ENCODE measurements around the gene PPARG. TPM values are rescaled to one million over a fixed set of nuclear protein-coding genes. Genes with fewer than 3 reads are reported as not detected.

Gene PPARG
- polyA plus RNA-seq, 1 donor (not counting 4 experiments of a cell fraction or from before 2014, with no cell fraction given): 3.1 TPM

DNA sequence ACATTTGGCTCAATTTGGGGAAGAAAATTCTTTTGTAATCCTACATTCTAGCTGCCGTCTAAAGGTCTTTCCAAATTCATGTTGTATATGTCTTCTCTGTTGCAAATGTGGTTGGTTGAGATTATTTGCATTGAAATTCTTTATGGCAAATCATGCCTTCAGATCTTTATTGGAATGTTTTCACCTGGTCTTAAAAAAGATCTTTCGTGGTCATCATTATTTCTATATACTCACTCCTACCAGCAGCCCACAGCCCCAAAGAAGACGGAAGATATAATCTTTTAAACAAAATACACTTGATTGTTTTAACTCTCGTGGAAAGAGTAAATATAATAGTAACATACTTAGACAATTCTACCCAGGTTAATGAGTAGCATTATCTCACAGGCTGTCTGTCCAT lies 41.5 kb upstream of the PPARG start:
- H3K36me3 ChIP-seq (ENCODE audit: control insufficient read depth in 2 of 2, extremely low read depth in 1 of 2, insufficient read depth in 2 of 2, low read length in 2 of 2): no peaks in the 10 kb centered on the region
- H3K4me1 ChIP-seq (ENCODE audit: control insufficient read depth, extremely low read depth, insufficient read depth, low read length): no peaks in the 10 kb centered on the region
- no peaks in the 10 kb centered on the region for H3K79me2 ChIP-seq (ENCODE audit: control insufficient read depth, insufficient read depth, low read length)
- H3K9ac ChIP-seq (ENCODE audit: control insufficient read depth, extremely low read depth, insufficient read depth, low read length): no peak overlapping the region
- no peaks in the 10 kb centered on the region for H3K9me1 ChIP-seq (ENCODE audit: control insufficient read depth, extremely low read depth, insufficient read depth, low read length)
- H3K4me2 ChIP-seq (ENCODE audit: control insufficient read depth, extremely low read depth, insufficient read depth, low read depth, low read length): no peak overlapping the region
- H3K9me3 ChIP-seq (ENCODE audit: control insufficient read depth, low read depth, low read length): no peaks in the 10 kb centered on the region
- peaks cover 3% of the 10 kb centered on the region for H3K27me3 ChIP-seq (ENCODE audit: control insufficient read depth, extremely low read depth, insufficient read depth, low read length)
- H4K20me1 ChIP-seq (ENCODE audit: control insufficient read depth, extremely low read depth, insufficient read depth, low read length): no peaks in the 10 kb centered on the region
- dilution Hi-C loops (cut with MboI; ENCODE audit: extremely low pct_ligation_motif_present, low sequenced_read_pairs): no loop called here
- no peak overlapping the region for H3K4me3 ChIP-seq (ENCODE audit: control insufficient read depth in 2 of 3, extremely low read depth in 1 of 3, insufficient read depth in 2 of 3, low read depth in 1 of 3, low read length in 3 of 3)
- H3K27ac ChIP-seq (ENCODE audit: control insufficient read depth, insufficient read depth, low read length): no peak overlapping the region
- H2AFZ ChIP-seq (ENCODE audit: control insufficient read depth, low read length): no peak overlapping the region
- TF ChIP-seq EZH2 (IDR thresholded peaks at IDR 0.05; ENCODE audit: low read length): no peak
- TF ChIP-seq, protein P1, sequence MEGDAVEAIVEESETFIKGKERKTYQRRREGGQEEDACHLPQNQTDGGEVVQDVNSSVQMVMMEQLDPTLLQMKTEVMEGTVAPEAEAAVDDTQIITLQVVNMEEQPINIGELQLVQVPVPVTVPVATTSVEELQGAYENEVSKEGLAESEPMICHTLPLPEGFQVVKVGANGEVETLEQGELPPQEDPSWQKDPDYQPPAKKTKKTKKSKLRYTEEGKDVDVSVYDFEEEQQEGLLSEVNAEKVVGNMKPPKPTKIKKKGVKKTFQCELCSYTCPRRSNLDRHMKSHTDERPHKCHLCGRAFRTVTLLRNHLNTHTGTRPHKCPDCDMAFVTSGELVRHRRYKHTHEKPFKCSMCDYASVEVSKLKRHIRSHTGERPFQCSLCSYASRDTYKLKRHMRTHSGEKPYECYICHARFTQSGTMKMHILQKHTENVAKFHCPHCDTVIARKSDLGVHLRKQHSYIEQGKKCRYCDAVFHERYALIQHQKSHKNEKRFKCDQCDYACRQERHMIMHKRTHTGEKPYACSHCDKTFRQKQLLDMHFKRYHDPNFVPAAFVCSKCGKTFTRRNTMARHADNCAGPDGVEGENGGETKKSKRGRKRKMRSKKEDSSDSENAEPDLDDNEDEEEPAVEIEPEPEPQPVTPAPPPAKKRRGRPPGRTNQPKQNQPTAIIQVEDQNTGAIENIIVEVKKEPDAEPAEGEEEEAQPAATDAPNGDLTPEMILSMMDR (optimal IDR thresholded peaks at IDR 0.05 in 1 of 3, IDR thresholded peaks at IDR 0.05 in 1 of 3, conservative IDR thresholded peaks at IDR 0.05 in 1 of 3; ENCODE audit: extremely low read depth in 1 of 3, insufficient read depth in 2 of 3, low read length in 3 of 3): no peak
- no peak for FAIRE-seq
- DNase-seq (ENCODE audit: low read depth, low spot score): no peak

DNA sequence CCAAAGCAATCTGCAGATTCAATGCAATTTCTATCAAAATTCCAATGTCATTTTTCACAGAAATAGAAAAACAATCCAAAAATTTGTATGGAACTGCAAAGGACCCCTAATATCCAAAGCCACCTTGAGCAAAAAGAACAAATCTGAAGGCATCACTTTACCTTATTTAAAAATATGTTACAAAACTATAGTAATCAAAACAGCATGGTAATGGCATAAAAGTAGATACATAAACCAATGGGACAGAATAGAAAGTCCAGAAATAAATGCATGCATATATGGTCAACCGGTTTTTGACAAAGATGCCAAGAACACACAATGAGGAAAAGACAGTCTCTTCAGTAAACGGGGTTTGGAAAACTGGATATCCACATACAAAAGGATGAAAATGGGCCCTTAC lies 39.4 kb upstream of the PPARG start:
- DNase-seq (ENCODE audit: low read depth, low spot score): no peak
- dilution Hi-C loops (cut with MboI; ENCODE audit: extremely low pct_ligation_motif_present, low sequenced_read_pairs): no loop called here
- H4K20me1 ChIP-seq (ENCODE audit: control insufficient read depth, extremely low read depth, insufficient read depth, low read length): no peaks in the 10 kb centered on the region
- no peak for TF ChIP-seq EZH2 (IDR thresholded peaks at IDR 0.05; ENCODE audit: low read length)
- no peaks in the 10 kb centered on the region for H3K9me3 ChIP-seq (ENCODE audit: control insufficient read depth, low read depth, low read length)
- no peaks in the 10 kb centered on the region for H3K36me3 ChIP-seq (ENCODE audit: control insufficient read depth in 2 of 2, extremely low read depth in 1 of 2, insufficient read depth in 2 of 2, low read length in 2 of 2)
- no peak for FAIRE-seq
- H3K4me3 ChIP-seq (ENCODE audit: control insufficient read depth in 2 of 3, extremely low read depth in 1 of 3, insufficient read depth in 2 of 3, low read depth in 1 of 3, low read length in 3 of 3): no peak overlapping the region
- H3K79me2 ChIP-seq (ENCODE audit: control insufficient read depth, insufficient read depth, low read length): no peaks in the 10 kb centered on the region
- no peaks in the 10 kb centered on the region for H3K9me1 ChIP-seq (ENCODE audit: control insufficient read depth, extremely low read depth, insufficient read depth, low read length)
- no peak overlapping the region for H3K9ac ChIP-seq (ENCODE audit: control insufficient read depth, extremely low read depth, insufficient read depth, low read length)
- H3K4me2 ChIP-seq (ENCODE audit: control insufficient read depth, extremely low read depth, insufficient read depth, low read depth, low read length): no peak overlapping the region
- H3K27me3 ChIP-seq (ENCODE audit: control insufficient read depth, extremely low read depth, insufficient read depth, low read length): peaks cover 4% of the 10 kb centered on the region
- no peak overlapping the region for H2AFZ ChIP-seq (ENCODE audit: control insufficient read depth, low read length)
- H3K27ac ChIP-seq (ENCODE audit: control insufficient read depth, insufficient read depth, low read length): no peak overlapping the region
- H3K4me1 ChIP-seq (ENCODE audit: control insufficient read depth, extremely low read depth, insufficient read depth, low read length): no peaks in the 10 kb centered on the region

DNA sequence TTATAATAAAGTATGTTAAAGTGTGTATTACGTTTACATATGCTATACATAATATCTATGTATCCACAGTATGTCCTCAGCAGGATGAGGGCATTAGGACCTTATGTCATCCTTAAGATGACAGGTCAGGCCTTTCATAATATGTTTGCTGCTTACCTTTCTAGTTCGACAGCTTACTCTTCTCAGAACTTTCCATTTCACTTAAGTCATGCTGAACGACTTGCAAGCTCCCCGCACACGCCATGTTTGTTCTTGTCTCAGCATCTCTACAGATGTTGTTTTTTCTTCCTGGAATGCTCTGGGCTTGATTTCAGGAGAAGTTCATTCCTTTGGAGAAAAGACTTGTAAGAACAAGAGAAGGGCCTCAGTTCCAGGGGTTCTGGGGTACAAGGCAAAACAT lies 36.0 kb upstream of the PPARG start:
- FAIRE-seq: no peak

More for the DNA sequence above, 36.0 kb upstream of the PPARG start:
- no peak for DNase-seq (ENCODE audit: low read depth, low spot score)
- Histone ChIP-seq H3K27ac (ENCODE audit: control insufficient read depth, insufficient read depth, low read length) (no peak overlapping the region), H3K4me1 (ENCODE audit: control insufficient read depth, extremely low read depth, insufficient read depth, low read length) (no peaks in the 10 kb centered on the region), H2AFZ (ENCODE audit: control insufficient read depth, low read length) (no peak overlapping the region), H3K27me3 (ENCODE audit: control insufficient read depth, extremely low read depth, insufficient read depth, low read length) (peaks cover 8% of the 10 kb centered on the region), H3K4me3 (ENCODE audit: control insufficient read depth in 2 of 3, extremely low read depth in 1 of 3, insufficient read depth in 2 of 3, low read depth in 1 of 3, low read length in 3 of 3) (no peak overlapping the region), H3K9ac (ENCODE audit: control insufficient read depth, extremely low read depth, insufficient read depth, low read length) (no peak overlapping the region), H3K9me1 (ENCODE audit: control insufficient read depth, extremely low read depth, insufficient read depth, low read length) (no peaks in the 10 kb centered on the region), H3K36me3 (ENCODE audit: control insufficient read depth in 2 of 2, extremely low read depth in 1 of 2, insufficient read depth in 2 of 2, low read length in 2 of 2) (no peaks in the 10 kb centered on the region), H3K4me2 (ENCODE audit: control insufficient read depth, extremely low read depth, insufficient read depth, low read depth, low read length) (no peak overlapping the region), H4K20me1 (ENCODE audit: control insufficient read depth, extremely low read depth, insufficient read depth, low read length) (no peaks in the 10 kb centered on the region), H3K9me3 (ENCODE audit: control insufficient read depth, low read depth, low read length) (no peaks in the 10 kb centered on the region), H3K79me2 (ENCODE audit: control insufficient read depth, insufficient read depth, low read length) (no peaks in the 10 kb centered on the region)
- dilution Hi-C loops (cut with MboI; ENCODE audit: extremely low pct_ligation_motif_present, low sequenced_read_pairs): no loop called here
- TF ChIP-seq, protein P1 (optimal IDR thresholded peaks at IDR 0.05 in 1 of 3, IDR thresholded peaks at IDR 0.05 in 1 of 3, conservative IDR thresholded peaks at IDR 0.05 in 1 of 3; ENCODE audit: extremely low read depth in 1 of 3, insufficient read depth in 2 of 3, low read length in 3 of 3): no peak
- TF ChIP-seq EZH2 (IDR thresholded peaks at IDR 0.05; ENCODE audit: low read length): no peak
